ENCODE results near the gene SEL1L. TPM values are rescaled to one million over a fixed set of nuclear protein-coding genes. Genes with fewer than 3 reads are reported as not detected.

The SEL1L gene
- total and polyA plus RNA-seq, 2 of the 13 experiments (the other 11 are each of a cell fraction or from before 2014, with no cell fraction given) = 15.3 to 61.0 TPM

- WGBS (ENCODE audit: low lambda C conversion rate) = 10% methylated on average over 3 of the region's 3 CpGs
- Histone ChIP-seq H3K27ac (ENCODE audit: extremely low read length, insufficient read depth, low read length) (no peak overlapping the region), H3K36me3 (replicated peaks in 1 of 2; ENCODE audit: control insufficient read depth in 1 of 2, insufficient read depth in 2 of 2, low read length in 2 of 2) (no peaks in the 10 kb centered on the region), H3K4me2 (ENCODE audit: low read depth, low read length) (no peak overlapping the region), H3K4me1 (ENCODE audit: insufficient read depth, low read length) (no peaks in the 10 kb centered on the region), H3K79me2 (ENCODE audit: insufficient read depth, low read length) (no peaks in the 10 kb centered on the region), H3K27me3 (ENCODE audit: control insufficient read depth in 1 of 2, insufficient read depth in 2 of 2, low read length in 2 of 2) (no peaks in the 10 kb centered on the region), H2AFZ (ENCODE audit: low read length) (no peak overlapping the region), H3K4me3 (replicated peaks in 1 of 3; ENCODE audit: insufficient read depth in 1 of 3, low read depth in 2 of 3, low read length in 3 of 3) (no peak overlapping the region), H3K9me3 (ENCODE audit: low read length) (no peaks in the 10 kb centered on the region), H3K9ac (ENCODE audit: insufficient read depth, low read depth, low read length) (no peak overlapping the region), H4K20me1 (ENCODE audit: insufficient read depth, low read length) (no peaks in the 10 kb centered on the region)
- FAIRE-seq (no peak), ATAC-seq (no peak), DNase-seq (ENCODE audit: low spot score) (no peak)
- BruUV-seq (replicated peaks) = no TSS peak
- intact Hi-C loops (cut with micrococcal nuclease; ENCODE audit: unreplicated experiment) = no loop called here
- ChIA-PET POLR2A (no interaction called here), CTCF (ENCODE audit: low intra/inter-chr PET ratio, low total read pairs) (no interaction called here)
- in situ Hi-C loops (cut with HindIII; ENCODE audit: extremely low pct_ligation_motif_present, low pct_unique_long_range_greater_than_20kb) = no loop called here
- TF ChIP-seq PCBP2 (optimal IDR thresholded peaks at IDR 0.05; ENCODE audit: low read depth, low read length, poor library complexity, severe bottlenecking) = no peak
- no peak for TF ChIP-seq KDM2A (CRISPR knock-in tag; IDR thresholded peaks at IDR 0.05; ENCODE audit: borderline replicate concordance, low read depth)
- no peak for TF ChIP-seq KDM5B (CRISPR knock-in tag; IDR thresholded peaks at IDR 0.05; ENCODE audit: borderline replicate concordance)
- no peak for TF ChIP-seq TBX3 (IDR thresholded peaks at IDR 0.05; ENCODE audit: borderline replicate concordance)
- TF ChIP-seq MBNL3 (CRISPR knock-in tag; conservative IDR thresholded peaks at IDR 0.05) = no peak
- no peak for TF ChIP-seq AGO1 (IDR thresholded peaks at IDR 0.05; ENCODE audit: low read depth, low read length, poor library complexity, severe bottlenecking)
- no peak for TF ChIP-seq CEBPZ (IDR thresholded peaks at IDR 0.05; ENCODE audit: low read length)
- no peak for TF ChIP-seq ZNF782 (CRISPR knock-in tag; IDR thresholded peaks at IDR 0.05; ENCODE audit: borderline replicate concordance)
- TF ChIP-seq SMAD1 (CRISPR knock-in tag; IDR thresholded peaks at IDR 0.05; ENCODE audit: borderline replicate concordance, low read depth) = no peak
- TF ChIP-seq ATF7-NPFF (CRISPR knock-in tag; IDR thresholded peaks at IDR 0.05; ENCODE audit: low read depth) = no peak
Observed at GRCh38 chr14:81582420-81582819, 48.8 kb upstream of the SEL1L start.
